Measurements from ENCODE around the gene LYZL6. TPM values are rescaled to one million over a fixed set of nuclear protein-coding genes. Genes with fewer than 3 reads are reported as not detected.

The LYZL6 gene
- total RNA-seq, 4 donors from 2014 or later: not detected

DNA sequence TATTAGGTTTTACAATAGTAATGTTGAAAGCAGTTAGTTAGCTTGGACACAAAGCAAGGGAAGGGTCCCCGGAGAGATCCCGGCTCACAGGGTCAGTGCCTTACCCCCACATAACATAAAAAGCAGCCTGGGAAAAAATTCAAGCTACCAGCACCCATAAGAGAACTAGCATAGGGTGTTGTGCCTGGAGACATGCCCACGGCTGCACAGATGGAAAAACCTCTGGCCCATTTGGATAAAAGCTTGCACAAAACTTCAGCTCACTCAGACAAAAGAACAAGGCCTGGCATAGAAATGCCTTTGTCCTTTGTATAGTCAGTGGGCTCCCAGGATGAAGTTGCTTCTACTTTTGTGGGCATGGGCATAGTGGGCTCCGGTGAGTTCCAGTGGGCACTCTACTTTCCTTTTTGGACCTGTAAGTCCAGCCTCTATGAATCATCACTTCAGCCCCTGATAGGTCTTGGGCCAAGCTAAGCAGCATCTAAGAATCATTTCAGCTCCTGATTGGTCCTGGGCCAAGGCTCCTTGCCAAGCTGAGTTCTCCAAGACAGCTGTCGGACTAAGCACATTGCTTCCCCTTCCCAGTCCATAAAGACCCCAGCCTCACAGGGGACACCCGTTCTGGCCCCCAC, 11.6 kb downstream of the LYZL6 start:
- H3K4me1 ChIP-seq: peaks cover 13 to 22% (median 18%) of the 10 kb centered on the region in 4 donors
- H3K9me3 ChIP-seq: no peaks in the 10 kb centered on the region
- TF ChIP-seq EP300 (IDR thresholded peaks at IDR 0.05) (no peak), POLR2A (IDR thresholded peaks at IDR 0.05; ENCODE audit: low read depth) (no peak), POLR2AphosphoS5 (IDR thresholded peaks at IDR 0.05) (no peak)
- TF ChIP-seq, protein P1, sequence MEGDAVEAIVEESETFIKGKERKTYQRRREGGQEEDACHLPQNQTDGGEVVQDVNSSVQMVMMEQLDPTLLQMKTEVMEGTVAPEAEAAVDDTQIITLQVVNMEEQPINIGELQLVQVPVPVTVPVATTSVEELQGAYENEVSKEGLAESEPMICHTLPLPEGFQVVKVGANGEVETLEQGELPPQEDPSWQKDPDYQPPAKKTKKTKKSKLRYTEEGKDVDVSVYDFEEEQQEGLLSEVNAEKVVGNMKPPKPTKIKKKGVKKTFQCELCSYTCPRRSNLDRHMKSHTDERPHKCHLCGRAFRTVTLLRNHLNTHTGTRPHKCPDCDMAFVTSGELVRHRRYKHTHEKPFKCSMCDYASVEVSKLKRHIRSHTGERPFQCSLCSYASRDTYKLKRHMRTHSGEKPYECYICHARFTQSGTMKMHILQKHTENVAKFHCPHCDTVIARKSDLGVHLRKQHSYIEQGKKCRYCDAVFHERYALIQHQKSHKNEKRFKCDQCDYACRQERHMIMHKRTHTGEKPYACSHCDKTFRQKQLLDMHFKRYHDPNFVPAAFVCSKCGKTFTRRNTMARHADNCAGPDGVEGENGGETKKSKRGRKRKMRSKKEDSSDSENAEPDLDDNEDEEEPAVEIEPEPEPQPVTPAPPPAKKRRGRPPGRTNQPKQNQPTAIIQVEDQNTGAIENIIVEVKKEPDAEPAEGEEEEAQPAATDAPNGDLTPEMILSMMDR (IDR thresholded peaks at IDR 0.05): no peak
- intact Hi-C loops (cut with DNase I): no loop called here
- no peaks in the 10 kb centered on the region for H3K36me3 ChIP-seq
- H3K27ac ChIP-seq (replicated peaks in 1 of 4): no peak overlapping the region
- H3K27me3 ChIP-seq: peaks cover 0 to 14% (median 6%) of the 10 kb centered on the region in 4 donors
- DNase-seq (ENCODE audit: extremely low spot score): no peak
- WGBS: 62% methylated on average over 5 of the region's 6 CpGs
- H3K4me3 ChIP-seq: no peak overlapping the region

DNA sequence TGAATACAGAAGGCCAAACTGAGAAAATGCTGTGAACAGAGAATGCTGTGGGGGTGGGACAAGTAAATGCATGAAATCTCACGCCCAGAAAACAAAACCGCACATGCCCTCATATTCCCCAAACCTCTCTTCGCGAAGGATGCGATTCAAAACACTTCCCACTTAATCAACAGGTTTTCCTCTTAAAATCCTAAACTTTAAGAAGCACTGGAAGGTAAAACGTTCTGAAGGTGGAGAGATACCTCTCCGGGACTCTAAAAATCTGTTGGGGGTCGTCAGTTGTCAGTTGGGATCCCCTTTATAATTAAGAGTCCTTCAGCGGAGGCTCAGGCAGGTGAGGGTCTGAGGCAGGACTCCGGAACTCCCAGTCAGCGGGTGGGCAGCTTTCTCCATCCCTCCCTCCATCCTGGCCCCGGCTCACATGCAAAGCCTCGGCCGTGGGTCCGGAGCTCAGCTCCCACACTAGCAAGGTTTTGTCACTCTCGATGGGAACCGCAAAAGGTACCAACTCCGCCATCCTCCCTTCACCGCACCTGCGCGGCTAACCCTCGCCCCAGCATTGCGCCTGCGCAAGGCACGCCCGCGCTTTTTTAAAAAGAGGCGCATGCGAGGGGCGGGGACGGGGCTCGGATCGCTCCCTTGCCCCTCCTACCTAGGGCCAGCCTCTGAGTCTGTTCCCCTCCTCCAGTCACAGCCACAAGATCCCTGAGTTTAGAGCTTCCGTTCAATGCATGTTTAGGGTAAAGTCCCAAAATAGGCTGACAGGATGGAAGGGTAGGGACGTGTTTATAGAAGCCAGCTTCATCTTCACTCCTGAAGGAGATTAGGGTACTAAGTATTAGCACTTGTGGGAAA, 13.1 kb downstream of the LYZL6 start, which contains the start of gene RDM1:
Gene RDM1 (minus strand): TSS at position 563 of the 855 bp plus-strand sequence. CDS start 46 bp downstream, at position 517.
- peaks cover 0 to 14% (median 6%) of the 10 kb centered on the region in 4 donors for H3K27me3 ChIP-seq
- DNase-seq (ENCODE audit: extremely low spot score): no peak
- no peak within 1 kb of the TSS for H3K27ac ChIP-seq (replicated peaks in 1 of 4)
- H3K4me1 ChIP-seq: peaks cover 13 to 22% (median 18%) of the 10 kb centered on the region in 4 donors
- H3K9me3 ChIP-seq: no peaks in the 10 kb centered on the region
- intact Hi-C loops (cut with DNase I): no loop called here
- 2% methylated on average over 32 of the region's 35 CpGs for WGBS
- H3K4me3 ChIP-seq: peak within 1 kb of the TSS; percentile 37 to 55 (median 42)
- H3K36me3 ChIP-seq: no peaks in the 10 kb centered on the region
- TF ChIP-seq EP300 (IDR thresholded peaks at IDR 0.05): no peak
- peak in 1 of 2 donors; percentile 28 for TF ChIP-seq POLR2AphosphoS5 (IDR thresholded peaks at IDR 0.05)
- TF ChIP-seq, protein P1 (IDR thresholded peaks at IDR 0.05): no peak

DNA sequence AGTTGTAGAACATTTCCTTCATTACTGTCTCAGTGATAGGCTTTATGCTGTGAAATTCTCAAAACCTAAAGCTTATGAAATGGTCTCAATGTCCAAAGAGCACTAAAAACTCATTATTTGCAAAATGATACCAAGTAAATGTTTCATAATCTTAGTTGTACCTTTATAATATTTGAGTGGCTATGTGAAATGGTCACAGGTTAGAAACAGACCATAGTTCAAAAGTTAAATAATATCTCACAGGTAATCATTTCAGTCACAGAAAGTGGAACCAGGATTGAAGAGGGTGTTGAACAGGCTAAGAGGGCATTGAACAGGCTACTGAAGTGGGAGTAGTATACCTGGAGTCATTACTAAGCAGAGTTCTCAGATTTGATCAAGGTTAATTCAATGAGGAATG, 15.8 kb downstream of the LYZL6 start:
- no peak for DNase-seq (ENCODE audit: extremely low spot score)
- intact Hi-C loops (cut with DNase I): no loop called here
- peaks cover 13 to 22% (median 18%) of the 10 kb centered on the region in 4 donors for H3K4me1 ChIP-seq
- peaks cover 0 to 17% (median 6%) of the 10 kb centered on the region in 4 donors for H3K27me3 ChIP-seq
- H3K36me3 ChIP-seq: no peaks in the 10 kb centered on the region
- no peak overlapping the region for H3K27ac ChIP-seq (replicated peaks in 1 of 4)
- no peaks in the 10 kb centered on the region for H3K9me3 ChIP-seq
- no peak for TF ChIP-seq EP300 (IDR thresholded peaks at IDR 0.05)
- no peak for TF ChIP-seq POLR2A (IDR thresholded peaks at IDR 0.05; ENCODE audit: low read depth)
- TF ChIP-seq, protein P1 (IDR thresholded peaks at IDR 0.05): no peak
- no peak for TF ChIP-seq POLR2AphosphoS5 (IDR thresholded peaks at IDR 0.05)
- H3K4me3 ChIP-seq: no peak overlapping the region

DNA sequence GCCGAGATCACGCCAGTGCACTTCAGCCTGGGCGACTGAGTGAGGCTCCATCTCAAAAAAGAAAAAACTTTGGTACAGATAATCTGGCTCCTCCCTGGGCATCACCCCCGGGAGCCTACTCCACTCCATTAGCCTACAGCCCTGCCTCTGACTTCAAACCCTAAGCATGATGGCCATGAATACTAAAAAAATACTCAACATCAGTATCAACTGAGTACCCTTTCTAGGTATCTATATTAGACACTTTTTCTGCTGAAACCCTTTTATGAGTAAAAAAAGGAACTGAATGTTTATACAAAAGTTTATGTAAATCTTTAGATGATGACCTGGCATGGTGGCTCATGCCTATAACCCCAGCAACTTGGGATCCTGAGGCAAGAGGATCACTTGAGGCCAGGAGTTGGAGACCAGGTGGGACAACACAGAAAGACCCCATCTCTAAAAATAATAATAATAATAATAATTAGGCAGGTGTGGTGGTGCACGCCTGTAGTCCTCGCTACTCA, 19.9 kb downstream of the LYZL6 start:
- H3K4me3 ChIP-seq: no peak overlapping the region
- H3K27me3 ChIP-seq: peaks cover 0 to 9% (median 0%) of the 10 kb centered on the region in 4 donors
- 95% methylated on average over 6 of the region's 6 CpGs for WGBS
- intact Hi-C loops (cut with DNase I): no loop called here
- DNase-seq (ENCODE audit: extremely low spot score): no peak
- H3K27ac ChIP-seq (replicated peaks in 1 of 4): no peak overlapping the region
- no peaks in the 10 kb centered on the region for H3K36me3 ChIP-seq
- no peaks in the 10 kb centered on the region for H3K9me3 ChIP-seq
- no peak for TF ChIP-seq POLR2AphosphoS5 (IDR thresholded peaks at IDR 0.05)
- TF ChIP-seq EP300 (IDR thresholded peaks at IDR 0.05): no peak
- TF ChIP-seq, protein P1 (IDR thresholded peaks at IDR 0.05): no peak
- no peak for TF ChIP-seq POLR2A (IDR thresholded peaks at IDR 0.05; ENCODE audit: low read depth)
- H3K4me1 ChIP-seq: no peaks in the 10 kb centered on the region

All from esophagus muscularis mucosa (tissue), 4 donors.